Activated CD4-positive, alpha-beta T cell treated with anti-CD3 and anti-CD28 coated beads, Interleukin-2, Interleukin-6, amounts not matched to agents 100 ng/mL and 50 ng/mL, durations not matched to agents 16 hours and 8 hours (primary cell): ENCODE data around the gene MYH6.
"Not testable (repeated sequence)": the region's sequence is repeated elsewhere in the genome, so short reads cannot be mapped to it uniquely, and the experiment has no call there.

ENCODE experiments used
- DNase-seq: peaks from one replicate; pipeline ENCODE4 v3.0.0-alpha.2; 2020

Gene MYH6

DNA sequence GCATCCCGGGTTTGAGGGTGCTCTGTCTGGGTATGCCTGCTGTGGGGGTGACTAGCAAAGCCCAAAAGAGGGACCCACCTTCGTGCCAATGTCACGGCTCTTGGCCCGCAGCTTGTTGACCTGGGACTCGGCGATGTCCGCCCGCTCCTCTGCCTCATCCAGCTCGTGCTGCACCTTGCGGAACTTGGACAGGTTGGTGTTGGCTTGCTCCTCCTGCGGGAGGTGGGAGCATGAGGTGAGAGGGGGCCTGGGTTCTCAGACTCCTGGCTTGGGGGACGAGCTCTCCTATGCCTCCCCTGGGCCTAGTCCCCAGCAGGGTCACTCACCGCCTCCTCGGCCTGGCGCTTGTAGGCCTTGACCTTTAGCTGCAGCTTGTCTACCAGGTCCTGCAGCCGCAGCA lies 5.6 kb upstream of the MYH6 start:
- no peak for DNase-seq

DNA sequence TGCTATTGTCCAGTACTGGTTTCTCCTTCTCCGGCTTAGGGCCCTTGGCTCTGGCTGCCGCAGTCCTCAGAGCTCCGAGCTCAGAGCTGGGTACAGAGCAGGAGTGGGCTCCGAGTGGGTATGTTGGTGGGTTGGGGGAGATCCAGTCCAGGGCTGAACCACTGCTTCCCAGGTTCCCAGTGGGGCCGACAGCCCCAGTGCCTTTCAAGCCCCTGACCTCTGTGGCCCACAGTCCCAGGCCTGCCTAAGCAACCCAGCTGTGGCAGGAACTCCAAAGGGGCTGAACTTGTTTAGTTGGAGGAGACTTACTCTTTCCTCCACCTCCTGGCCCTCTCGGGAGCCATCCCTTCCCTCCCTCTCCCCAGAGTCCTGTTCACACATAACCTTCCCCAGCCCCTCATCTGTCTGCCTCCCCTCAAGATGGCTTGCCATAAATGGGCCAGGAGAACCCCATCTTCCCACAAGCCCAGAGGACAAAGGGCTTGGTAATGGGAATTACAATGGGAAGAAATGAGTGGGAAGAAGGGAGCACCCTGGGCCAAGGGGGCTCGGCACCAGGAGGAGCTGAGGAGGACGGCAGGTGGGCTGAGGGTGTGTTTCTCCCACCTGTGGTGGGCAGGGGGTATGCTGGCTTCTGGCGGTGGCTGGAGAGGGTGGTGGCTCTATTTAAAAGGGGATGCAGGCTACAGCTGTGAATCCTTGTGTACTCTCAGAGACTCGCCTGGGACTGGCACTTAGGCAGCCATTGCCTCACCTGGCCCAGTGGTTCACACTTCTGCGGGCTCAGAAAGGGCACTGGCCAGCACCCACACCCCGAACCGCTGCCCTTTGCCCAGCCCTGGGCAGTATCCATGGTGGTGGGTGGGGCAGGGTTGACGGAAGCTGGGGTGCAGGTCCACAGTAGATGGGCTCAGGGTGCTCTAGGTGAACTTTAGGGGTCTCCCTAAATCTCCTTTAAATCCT lies 3.8 kb upstream of the MYH6 start:
- no peak for DNase-seq

DNA sequence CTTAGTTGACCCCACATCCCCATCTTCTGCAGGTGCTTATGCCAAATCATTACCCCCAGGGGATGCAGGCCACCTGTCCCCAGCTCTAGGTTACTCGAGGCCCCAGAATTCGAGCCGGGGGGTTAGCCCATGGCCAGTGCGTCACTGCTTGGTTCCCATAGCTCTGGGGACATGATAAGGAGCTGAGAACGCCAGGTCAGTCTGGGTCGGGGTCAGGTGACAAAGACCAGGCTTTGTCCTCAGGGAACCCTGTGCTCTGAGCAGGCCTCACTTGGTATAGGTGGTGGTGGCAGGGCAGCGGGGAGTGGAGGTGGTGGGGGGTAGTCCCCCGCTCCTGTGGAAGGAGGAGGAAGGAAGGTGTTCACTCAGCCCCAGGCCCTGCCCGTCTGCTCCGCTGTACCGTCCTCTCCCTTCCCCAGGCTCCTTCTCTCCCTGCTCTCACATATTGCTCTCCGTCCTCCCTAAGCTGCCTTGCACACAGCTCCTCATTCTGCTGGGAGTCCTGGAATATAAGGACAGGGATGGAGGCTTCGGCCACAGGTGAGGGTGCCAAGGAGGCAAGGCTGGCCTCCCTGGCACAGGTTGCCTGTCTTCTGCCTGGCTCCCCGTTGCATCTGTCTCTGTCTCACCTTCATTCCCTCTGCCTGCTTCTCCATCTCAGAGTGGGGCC lies 2.0 kb upstream of the MYH6 start:
- no peak for DNase-seq

GRCh38 chr14:23409475-23409874 lies 1.4 kb upstream of the MYH6 start:
- peak; percentile 7 for DNase-seq

GRCh38 chr14:23408307-23408630 lies 196 bp upstream of the MYH6 start:
- no peak for DNase-seq

DNA sequence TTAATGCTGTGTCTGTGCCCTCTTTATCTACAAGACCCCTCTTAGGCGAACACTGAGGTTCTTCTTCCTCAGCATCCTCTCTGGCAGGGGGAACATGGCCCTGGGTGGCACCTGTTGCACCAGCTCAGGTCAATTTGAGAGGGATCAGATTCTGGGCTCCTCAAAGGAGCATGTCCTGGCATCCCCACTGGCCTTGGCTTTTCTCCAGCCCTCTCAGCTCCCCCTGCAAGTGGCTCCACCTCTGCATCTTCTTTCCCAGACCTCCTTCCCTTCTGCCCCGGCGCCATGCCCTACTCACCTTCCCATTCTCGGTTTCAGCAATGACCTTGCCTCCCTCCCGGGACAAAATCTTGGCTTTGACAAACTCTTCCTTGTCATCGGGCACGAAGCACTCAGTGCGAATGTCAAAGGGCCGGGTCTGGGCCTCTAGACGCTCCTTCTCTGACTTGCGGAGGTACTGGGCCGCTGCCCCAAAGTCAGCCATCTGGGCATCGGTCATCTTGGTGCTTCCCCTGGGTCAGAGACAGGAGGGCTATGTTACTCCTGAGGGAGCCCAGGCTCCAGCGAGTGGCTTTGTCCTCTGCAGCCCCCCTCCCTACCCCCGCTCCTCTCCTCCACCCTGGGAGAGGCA lies 1.2 kb downstream of the MYH6 start:
- no peak for DNase-seq

- no peak for DNase-seq
Observed at GRCh38 chr14:23406244-23406643, 1.8 kb downstream of the MYH6 start.

GRCh38 chr14:23405516-23406025 lies 2.5 kb downstream of the MYH6 start:
- no peak for DNase-seq

GRCh38 chr14:23405096-23405495 lies 3.0 kb downstream of the MYH6 start:
- no peak for DNase-seq

DNA sequence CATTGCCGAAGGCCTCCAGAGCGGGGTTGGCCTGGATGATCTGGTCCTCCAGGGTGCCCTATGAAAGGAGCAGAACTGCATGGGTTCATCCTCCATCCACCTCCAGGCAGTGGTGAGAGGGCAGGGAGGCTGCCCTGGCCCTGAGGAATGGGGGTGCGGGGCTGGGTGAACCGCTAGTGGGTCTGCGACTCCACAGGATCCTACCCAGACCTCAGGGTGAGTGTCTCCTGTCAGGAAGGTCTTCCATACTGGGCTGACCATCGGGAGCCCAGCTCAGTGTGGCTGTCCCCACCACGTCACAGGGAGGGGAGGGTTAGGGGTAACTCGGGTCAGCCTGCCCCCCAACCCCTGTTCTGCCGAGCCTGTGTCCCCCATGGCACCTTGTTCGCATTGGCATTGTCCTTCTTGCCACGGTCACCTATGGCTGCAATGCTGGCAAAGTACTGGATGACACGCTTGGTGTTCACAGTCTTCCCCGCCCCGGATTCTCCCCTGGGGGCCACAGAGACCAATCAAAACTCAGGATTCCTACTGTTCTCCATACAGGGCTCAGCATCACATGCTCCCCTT lies 3.7 kb downstream of the MYH6 start:
- DNase-seq, result no peak

DNA sequence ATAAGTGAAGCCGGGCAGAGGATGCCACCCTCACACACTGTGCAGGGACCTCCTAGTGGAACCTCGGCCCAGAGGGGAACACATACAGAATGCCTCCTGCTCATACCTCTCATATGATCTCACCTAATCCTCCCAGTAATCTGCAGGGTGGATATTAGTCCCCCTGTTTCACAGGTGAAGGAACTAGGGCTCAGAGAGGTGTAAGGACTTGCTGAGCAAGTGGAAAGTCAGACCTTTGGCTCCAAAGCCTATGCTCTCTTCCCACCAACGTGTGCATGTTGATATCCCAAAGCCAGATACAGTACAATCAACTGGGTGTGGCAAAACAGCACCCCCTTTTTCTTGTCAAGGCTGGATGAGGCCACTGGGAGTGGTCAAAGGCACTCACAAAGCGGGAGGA lies 4.2 kb downstream of the MYH6 start:
- DNase-seq, result no peak

DNA sequence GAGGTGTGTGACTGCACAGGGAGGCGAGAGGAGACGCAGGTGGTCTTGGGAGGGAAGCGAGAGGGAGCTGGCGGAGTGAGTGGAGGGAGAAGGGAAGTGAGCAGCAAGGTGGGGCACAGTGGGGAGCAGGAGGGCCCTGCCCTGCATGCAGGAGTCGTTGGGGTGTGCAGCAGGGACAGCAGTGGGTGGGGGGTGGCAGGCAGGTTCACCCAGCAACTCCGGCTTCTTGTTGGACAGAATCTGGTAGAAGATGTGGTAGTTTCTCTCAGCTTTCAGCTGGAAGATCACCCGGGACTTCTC lies 5.0 kb downstream of the MYH6 start:
- DNase-seq, result no peak

DNA sequence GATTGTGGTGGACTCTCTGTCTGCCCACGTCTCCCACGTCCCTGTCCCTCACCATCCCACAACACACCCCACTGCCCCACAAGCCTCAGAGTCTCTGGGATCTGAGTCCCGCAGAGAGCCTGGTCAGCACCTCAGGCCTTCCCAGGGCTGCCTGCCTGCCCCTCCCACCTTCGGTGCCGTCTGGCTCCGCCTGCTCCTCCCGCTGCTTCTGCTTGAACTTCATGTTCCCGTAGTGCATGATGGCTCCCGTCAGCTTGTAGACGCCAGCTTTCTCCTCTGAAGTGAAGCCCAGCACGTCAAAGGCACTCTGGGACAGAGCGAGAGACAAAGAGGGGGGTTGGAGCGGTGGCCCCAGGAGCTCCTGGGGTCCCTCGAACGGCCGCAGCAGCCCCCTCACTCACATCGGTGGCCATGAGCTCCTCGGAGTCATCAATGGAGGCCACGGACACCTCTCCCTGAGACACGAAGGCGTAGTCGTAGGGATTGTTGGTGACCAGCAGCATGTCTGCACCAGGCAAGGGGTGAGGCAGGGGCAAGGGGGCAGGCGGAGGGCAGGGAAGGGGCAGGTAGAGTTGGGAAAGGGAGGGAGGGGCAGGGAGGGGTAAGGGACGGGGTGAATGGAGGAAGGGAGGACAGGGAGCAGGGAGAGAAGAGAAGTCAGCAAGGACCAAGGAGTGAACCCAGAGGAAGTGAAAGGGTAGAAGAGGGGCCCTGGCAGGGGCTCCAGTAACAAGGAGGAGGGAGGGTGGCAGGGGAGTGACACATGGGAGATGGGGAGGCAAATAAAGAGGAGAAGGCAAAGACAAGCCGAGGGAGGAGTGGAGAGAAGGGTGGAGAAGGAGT lies 5.6 kb downstream of the MYH6 start:
- no peak for DNase-seq

GRCh38 chr14:23401291-23401690 lies 6.8 kb downstream of the MYH6 start:
- no peak for DNase-seq

DNA sequence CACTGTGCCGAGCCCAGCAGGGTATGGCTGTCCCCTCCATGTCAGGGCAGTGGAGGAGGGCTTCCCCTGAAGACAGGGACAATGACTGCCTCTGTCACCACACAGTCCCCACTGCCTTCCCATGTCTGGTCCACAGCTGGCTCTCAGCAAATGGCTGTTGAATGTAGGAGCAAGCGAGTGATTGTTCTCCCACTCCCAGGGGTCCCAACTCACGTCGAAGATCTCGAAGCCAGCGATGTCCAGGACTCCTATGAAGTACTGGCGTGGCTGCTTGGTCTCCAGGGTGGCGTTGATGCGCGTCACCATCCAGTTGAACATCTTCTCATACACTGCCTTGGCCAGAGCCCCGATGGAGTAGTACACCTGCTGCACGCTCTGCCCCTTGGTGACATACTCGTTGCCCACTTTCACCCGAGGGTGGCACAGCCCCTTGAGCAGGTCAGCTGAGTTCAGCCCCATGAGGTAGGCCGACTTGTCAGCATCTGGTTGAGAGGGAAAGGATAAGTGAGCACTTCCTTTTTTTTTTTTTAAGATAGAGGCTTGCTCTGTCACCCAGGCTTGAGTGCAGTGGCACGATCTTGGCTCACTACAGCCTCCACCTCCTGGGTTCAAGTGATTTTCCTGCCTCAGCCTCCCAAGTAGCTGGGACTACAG lies 7.5 kb downstream of the MYH6 start:
- DNase-seq, result not testable (repeated sequence)

DNA sequence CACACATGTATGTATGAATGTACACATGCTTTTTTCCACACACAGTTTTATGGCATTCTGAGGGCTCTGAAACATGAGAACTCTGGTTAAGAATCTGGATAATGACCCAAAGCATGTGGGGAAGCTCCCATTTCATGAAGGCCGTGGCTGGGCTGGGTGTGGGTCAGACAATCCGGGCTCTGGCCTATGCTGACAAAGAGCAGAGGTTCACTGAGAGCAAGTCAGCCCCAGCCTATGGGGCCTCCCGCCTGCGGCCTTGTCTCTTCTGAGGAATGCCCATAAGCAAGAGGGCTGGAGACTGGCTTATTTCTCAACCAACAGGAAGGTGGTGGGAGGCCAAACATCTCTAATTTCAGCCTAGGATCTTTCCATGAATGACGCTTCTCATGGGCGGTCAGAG lies 8.5 kb downstream of the MYH6 start:
- no peak for DNase-seq

DNA sequence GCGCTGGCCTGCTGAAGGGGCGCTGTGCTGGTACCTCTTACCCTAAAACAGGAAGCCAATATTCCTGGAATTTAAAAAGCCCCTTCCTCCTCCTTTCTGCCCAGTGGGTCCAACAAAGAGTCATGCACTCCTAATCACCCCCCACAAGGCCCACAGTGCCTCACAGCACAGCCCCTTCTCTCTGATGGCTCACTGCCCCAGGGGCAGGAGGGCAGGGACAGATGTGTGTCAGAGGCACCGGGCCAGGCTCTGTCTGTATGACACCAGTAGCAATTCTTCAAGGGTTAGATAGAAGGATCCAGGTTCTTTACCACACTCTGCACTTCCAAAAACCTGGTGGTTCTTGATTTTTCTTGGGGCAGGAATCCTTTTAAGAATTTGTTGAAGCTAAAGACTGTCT lies 8.9 kb downstream of the MYH6 start:
- no peak for DNase-seq

DNA sequence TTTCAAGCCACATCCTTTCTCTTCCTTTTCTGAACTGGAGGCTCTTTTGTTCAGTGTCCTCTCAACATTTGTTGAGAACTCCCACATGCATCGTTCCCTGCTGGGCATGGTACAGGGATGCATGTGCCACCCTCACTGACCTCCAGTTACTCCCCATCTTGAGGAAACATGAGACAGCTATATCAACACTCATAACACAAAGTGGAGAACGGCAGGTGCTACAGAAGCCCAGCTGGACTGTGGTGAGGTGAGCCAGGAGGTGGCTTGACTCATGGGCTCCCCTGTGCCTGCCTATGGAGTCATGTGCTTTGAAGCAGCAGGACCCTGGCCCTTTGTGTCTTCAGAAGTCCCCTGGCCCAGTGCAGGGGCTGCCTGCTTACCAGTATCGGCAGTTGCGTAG lies 9.7 kb downstream of the MYH6 start:
- no peak for DNase-seq

- DNase-seq, result no peak
Observed at GRCh38 chr14:23396781-23397407, 11.2 kb downstream of the MYH6 start.

GRCh38 chr14:23396126-23396525 lies 11.9 kb downstream of the MYH6 start:
- DNase-seq, result no peak

DNA sequence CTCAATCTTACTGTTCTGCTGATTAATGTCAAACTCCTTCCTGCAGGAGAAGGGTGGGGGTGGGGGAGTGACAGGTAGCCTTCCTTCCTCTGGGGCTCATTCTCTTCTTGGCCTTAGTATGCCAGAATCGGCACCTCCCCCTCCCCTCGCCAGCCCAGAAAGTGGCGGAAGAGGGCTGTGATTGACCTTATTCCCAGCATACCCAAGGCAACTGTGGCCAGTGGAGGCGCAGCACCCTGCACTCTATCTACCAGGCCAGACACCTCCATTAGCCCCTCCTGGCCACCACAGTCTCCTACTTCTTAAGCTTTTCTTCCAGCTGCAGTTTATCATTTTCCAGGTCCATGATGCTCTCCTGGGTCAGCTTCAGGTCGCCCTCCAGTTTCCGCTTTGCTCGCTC lies 15.5 kb downstream of the MYH6 start:
- DNase-seq, result no peak

- DNase-seq, result not testable (repeated sequence)
Observed at GRCh38 chr14:23389871-23390270, 18.2 kb downstream of the MYH6 start.
